Neural progenitor cell (in vitro differentiated cells): ENCODE measurements around the gene SCN8A. TPM values are rescaled to one million over a fixed set of nuclear protein-coding genes. Genes with fewer than 3 reads are reported as not detected.

Experiments used
- DNase-seq: peaks from one replicate; pipeline ENCODE4 v3.0.0-alpha.2; 2016; ENCODE audit warnings: low spot score
- H2AFZ ChIP-seq: fragments of 200-600 bp; sonication (generic); replicated peaks from 2 replicates; pipeline ENCODE4 v1.6.1; 2016; ENCODE audit warnings: antibody characterized with exemption
- H3F3A ChIP-seq: fragments of 200-600 bp; sonication (generic); 2 replicates; pipeline ENCODE4 v1.6.1; 2016; ENCODE audit warnings: antibody characterized with exemption, low read depth
- H3K27ac ChIP-seq: fragments of 200-600 bp; sonication (generic); 2 replicates; pipeline ENCODE4 v1.5.1; 2016; ENCODE audit warnings: mild to moderate bottlenecking
- H3K27me3 ChIP-seq: fragments of 200-600 bp; sonication (generic); 2 replicates; pipeline ENCODE4 v1.6.1; 2016; ENCODE audit warnings: mild to moderate bottlenecking, moderate library complexity
- H3K36me3 ChIP-seq: fragments of 200-600 bp; sonication (generic); 2 replicates; pipeline ENCODE4 v1.5.1; 2016
- H3K4me1 ChIP-seq: fragments of 200-600 bp; sonication (generic); 2 replicates; pipeline ENCODE4 v1.6.1; 2016; ENCODE audit warnings: mixed run types
- H3K4me2 ChIP-seq: fragments of 200-600 bp; sonication (generic); 2 replicates; pipeline ENCODE4 v1.6.1; 2016
- H3K4me3 ChIP-seq: fragments of 200-600 bp; sonication (generic); 2 replicates; pipeline ENCODE4 v1.5.1; 2016
- H3K79me2 ChIP-seq: fragments of 200-600 bp; sonication (generic); 2 replicates; pipeline ENCODE4 v1.6.1; 2016; ENCODE audit warnings: low read depth
- H3K9ac ChIP-seq: fragments of 200-600 bp; sonication (generic); 2 replicates; pipeline ENCODE4 v1.6.1; 2016
- H3K9me3 ChIP-seq: fragments of 200-600 bp; sonication (generic); 2 replicates; pipeline ENCODE4 v1.5.1; 2016; ENCODE audit warnings: low read depth
- H4K20me1 ChIP-seq: fragments of 200-600 bp; sonication (generic); 2 replicates; pipeline ENCODE4 v1.6.1; 2016; ENCODE audit warnings: low read depth
- H3K27ac Mint-ChIP-seq: 3 replicates; pipeline ENCODE4 v1.8.0; 2021; ENCODE audit warnings: mixed read lengths
- H3K27me3 Mint-ChIP-seq: 2 replicates; pipeline ENCODE4 v1.8.0; 2022; ENCODE audit warnings: low read depth, mild to moderate bottlenecking, inconsistent platforms, moderate library complexity, mixed read lengths; ENCODE audit not compliant: insufficient read depth
- H3K36me3 Mint-ChIP-seq: 3 replicates; pipeline ENCODE4 v1.8.0; 2021; ENCODE audit warnings: mixed read lengths
- H3K4me1 Mint-ChIP-seq: 3 replicates; pipeline ENCODE4 v1.8.0; 2021; ENCODE audit warnings: mixed read lengths
- H3K4me3 Mint-ChIP-seq: 3 replicates; pipeline ENCODE4 v1.8.0; 2021; ENCODE audit warnings: mild to moderate bottlenecking, moderate library complexity, mixed read lengths
- H3K9me3 Mint-ChIP-seq: 3 replicates; pipeline ENCODE4 v1.8.0; 2020; ENCODE audit warnings: mixed read lengths
- EZH2 ChIP-seq: fragments of 200-600 bp; sonication (generic); IDR thresholded peaks from 2 replicates; pipeline ENCODE4 v1.6.1; 2017; ENCODE audit warnings: antibody characterized with exemption, mild to moderate bottlenecking, moderate library complexity
- EZH2phosphoT487 ChIP-seq: fragments of 200-600 bp; sonication (generic); IDR thresholded peaks from 2 replicates; pipeline ENCODE4 v1.6.1; 2017; ENCODE audit warnings: antibody characterized with exemption
- total RNA-seq: library from RNA; depleted of rRNA; stranded (reverse); fragments of >200 nt; gene quantifications from 2 replicates; pipeline ENCODE4 v1.2.3, GENCODE V29; 2015; ENCODE audit warnings: low replicate concordance
- TF ChIP-seq, protein P1 (sequence below): fragments of 200-600 bp; sonication (generic); IDR thresholded peaks from 2 replicates; pipeline ENCODE4 v1.5.1; 2017; ENCODE audit warnings: antibody characterized with exemption, mild to moderate bottlenecking

The SCN8A gene
- total RNA-seq, 1 donor from 2014 or later, result 14.2 TPM

DNA sequence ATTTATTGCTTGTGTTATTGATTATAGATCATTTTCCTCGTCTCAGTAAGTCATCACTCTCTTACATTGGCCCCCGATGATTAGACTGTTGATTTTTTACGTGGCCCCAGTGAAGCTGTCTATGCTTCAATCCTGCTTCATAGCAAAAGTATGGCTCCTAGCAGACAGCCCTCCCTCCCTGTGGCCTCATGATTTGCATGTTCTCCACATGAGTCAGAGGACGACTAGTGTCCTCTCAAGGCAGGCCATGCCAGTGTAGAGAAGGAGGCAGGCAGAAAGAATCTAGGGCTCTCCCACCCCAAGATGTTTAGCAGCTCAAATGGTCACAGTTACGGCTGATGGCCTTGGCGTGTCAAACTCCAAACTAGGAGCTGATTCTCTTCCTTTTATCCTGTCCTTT, 197.8 kb downstream of the SCN8A start:
- Mint-ChIP-seq H3K27me3 (no peaks in the 10 kb centered on the region), H3K4me1 (no peaks in the 10 kb centered on the region), H3K4me3 (no peak overlapping the region), H3K9me3 (no peaks in the 10 kb centered on the region), H3K27ac (no peak overlapping the region), H3K36me3 (peaks cover 36% of the 10 kb centered on the region)
- TF ChIP-seq EZH2phosphoT487, result no peak
- TF ChIP-seq, protein P1, sequence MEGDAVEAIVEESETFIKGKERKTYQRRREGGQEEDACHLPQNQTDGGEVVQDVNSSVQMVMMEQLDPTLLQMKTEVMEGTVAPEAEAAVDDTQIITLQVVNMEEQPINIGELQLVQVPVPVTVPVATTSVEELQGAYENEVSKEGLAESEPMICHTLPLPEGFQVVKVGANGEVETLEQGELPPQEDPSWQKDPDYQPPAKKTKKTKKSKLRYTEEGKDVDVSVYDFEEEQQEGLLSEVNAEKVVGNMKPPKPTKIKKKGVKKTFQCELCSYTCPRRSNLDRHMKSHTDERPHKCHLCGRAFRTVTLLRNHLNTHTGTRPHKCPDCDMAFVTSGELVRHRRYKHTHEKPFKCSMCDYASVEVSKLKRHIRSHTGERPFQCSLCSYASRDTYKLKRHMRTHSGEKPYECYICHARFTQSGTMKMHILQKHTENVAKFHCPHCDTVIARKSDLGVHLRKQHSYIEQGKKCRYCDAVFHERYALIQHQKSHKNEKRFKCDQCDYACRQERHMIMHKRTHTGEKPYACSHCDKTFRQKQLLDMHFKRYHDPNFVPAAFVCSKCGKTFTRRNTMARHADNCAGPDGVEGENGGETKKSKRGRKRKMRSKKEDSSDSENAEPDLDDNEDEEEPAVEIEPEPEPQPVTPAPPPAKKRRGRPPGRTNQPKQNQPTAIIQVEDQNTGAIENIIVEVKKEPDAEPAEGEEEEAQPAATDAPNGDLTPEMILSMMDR, result no peak
- no peak for TF ChIP-seq EZH2
- DNase-seq, result no peak
- Histone ChIP-seq H4K20me1 (no peaks in the 10 kb centered on the region), H3F3A (no peaks in the 10 kb centered on the region), H3K27ac (no peak overlapping the region), H3K4me2 (no peak overlapping the region), H3K36me3 (no peaks in the 10 kb centered on the region), H3K9ac (no peak overlapping the region), H2AFZ (no peak overlapping the region), H3K4me1 (no peaks in the 10 kb centered on the region), H3K4me3 (no peak overlapping the region), H3K27me3 (no peaks in the 10 kb centered on the region), H3K9me3 (no peaks in the 10 kb centered on the region), H3K79me2 (no peaks in the 10 kb centered on the region)

DNA sequence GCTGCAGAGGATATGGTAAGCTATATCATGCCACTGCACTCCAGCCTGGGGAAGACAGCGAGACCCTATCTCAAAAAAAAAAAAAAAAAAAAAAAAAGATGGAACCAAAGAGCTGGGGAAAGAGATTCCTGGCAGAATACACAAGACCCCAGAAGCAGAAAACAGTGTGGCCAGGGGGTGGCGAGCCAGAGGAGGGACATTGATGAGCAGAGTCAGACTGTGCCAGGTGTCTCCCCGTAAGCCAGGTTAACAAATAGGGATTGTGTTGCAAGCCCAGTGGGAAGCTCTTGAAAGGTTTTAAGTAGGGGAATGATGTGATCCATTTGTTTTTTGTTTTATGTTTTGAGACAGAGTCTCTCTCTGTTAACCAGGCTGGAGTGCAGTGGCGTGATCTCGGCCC, 201.4 kb downstream of the SCN8A start:
- Histone ChIP-seq H3K4me1 (no peaks in the 10 kb centered on the region), H3K27ac (no peak overlapping the region), H2AFZ (no peak overlapping the region), H3K36me3 (no peaks in the 10 kb centered on the region), H3F3A (no peaks in the 10 kb centered on the region), H3K9me3 (no peaks in the 10 kb centered on the region), H3K4me3 (no peak overlapping the region), H3K27me3 (no peaks in the 10 kb centered on the region), H3K9ac (no peak overlapping the region), H4K20me1 (no peaks in the 10 kb centered on the region), H3K4me2 (no peak overlapping the region), H3K79me2 (no peaks in the 10 kb centered on the region)
- Mint-ChIP-seq H3K9me3 (no peaks in the 10 kb centered on the region), H3K27me3 (peaks cover 5% of the 10 kb centered on the region), H3K4me3 (no peak overlapping the region), H3K36me3 (peaks cover 55% of the 10 kb centered on the region), H3K4me1 (no peaks in the 10 kb centered on the region), H3K27ac (no peak overlapping the region)
- no peak for DNase-seq
- no peak for TF ChIP-seq EZH2
- TF ChIP-seq, protein P1, result no peak
- TF ChIP-seq EZH2phosphoT487, result no peak

DNA sequence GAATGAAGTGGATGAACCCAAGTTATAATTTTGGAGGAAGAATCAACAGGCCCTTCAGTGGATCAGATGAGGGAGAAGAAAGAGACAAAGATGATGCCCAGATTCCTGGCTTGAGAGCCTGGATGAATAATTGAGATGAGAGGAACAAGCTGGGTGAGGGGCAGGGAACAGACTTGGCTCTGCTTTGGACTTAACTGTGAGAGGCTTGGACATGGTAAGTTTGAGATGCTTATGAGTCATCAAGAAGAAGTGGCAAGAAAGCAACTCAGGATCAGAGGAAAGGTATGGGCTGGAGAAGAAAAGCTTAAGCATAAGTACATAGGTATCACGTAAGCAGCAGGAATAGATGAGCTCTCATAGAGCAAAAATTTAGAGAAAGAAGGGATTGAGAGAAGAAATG, 202.2 kb downstream of the SCN8A start:
- Mint-ChIP-seq H3K9me3 (no peaks in the 10 kb centered on the region), H3K27me3 (peaks cover 5% of the 10 kb centered on the region), H3K27ac (no peak overlapping the region), H3K4me3 (no peak overlapping the region), H3K4me1 (no peaks in the 10 kb centered on the region), H3K36me3 (peaks cover 59% of the 10 kb centered on the region)
- Histone ChIP-seq H3F3A (no peaks in the 10 kb centered on the region), H4K20me1 (no peaks in the 10 kb centered on the region), H3K27ac (no peak overlapping the region), H3K4me3 (no peak overlapping the region), H3K4me1 (no peaks in the 10 kb centered on the region), H3K79me2 (no peaks in the 10 kb centered on the region), H3K9ac (no peak overlapping the region), H3K36me3 (no peaks in the 10 kb centered on the region), H3K27me3 (no peaks in the 10 kb centered on the region), H2AFZ (no peak overlapping the region), H3K9me3 (no peaks in the 10 kb centered on the region), H3K4me2 (no peak overlapping the region)
- no peak for DNase-seq
- TF ChIP-seq EZH2 (no peak), EZH2phosphoT487 (no peak)
- TF ChIP-seq, protein P1, result no peak
